Measurements from ENCODE around the gene IGFBP4. TPM values are rescaled to one million over a fixed set of nuclear protein-coding genes. Genes with fewer than 3 reads are reported as not detected.

IGFBP4 gene
- total RNA-seq, 4 donors from 2014 or later = 209 to 428 (median 281) TPM

DNA sequence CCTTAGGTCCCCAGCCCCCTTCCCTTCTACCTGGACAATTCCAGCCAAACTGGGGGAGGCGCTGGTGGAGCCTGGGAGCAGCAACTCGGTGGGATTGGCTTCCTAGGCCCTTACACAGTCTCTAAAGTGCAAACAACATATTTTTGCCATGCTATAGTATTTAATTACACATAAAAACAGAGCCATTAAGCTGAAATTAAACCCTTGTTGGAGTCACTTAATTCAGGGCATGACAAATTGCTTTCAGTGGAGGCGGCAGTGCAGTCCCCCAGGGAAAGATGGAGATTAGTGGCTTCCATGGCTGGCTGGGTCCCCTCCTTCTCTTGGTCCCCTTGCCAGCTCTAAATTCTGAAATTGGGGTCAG lies 17.3 kb downstream of the IGFBP4 start:
- Histone ChIP-seq H3K27me3 (no peaks in the 10 kb centered on the region), H3K4me1 (peaks cover 5 to 85% (median 68%) of the 10 kb centered on the region in 3 donors), H3K27ac (peak overlapping the region in 3 of 4 donors; percentile 83 to 98 (median 96)), H3K36me3 (peaks cover 0 to 22% of the 10 kb centered on the region in 2 donors), H3K4me3 (no peak overlapping the region), H3K9me3 (no peaks in the 10 kb centered on the region)
- WGBS, 2 donors (ENCODE audit: low coverage in 1 of 2) = 50 to 100% methylated on average over 1 of the region's 3 CpGs
- TF ChIP-seq POLR2AphosphoS5 (IDR thresholded peaks at IDR 0.05) (peak; percentile 2), POLR2A (IDR thresholded peaks at IDR 0.05) (no peak)
- ATAC-seq = no peak

DNA sequence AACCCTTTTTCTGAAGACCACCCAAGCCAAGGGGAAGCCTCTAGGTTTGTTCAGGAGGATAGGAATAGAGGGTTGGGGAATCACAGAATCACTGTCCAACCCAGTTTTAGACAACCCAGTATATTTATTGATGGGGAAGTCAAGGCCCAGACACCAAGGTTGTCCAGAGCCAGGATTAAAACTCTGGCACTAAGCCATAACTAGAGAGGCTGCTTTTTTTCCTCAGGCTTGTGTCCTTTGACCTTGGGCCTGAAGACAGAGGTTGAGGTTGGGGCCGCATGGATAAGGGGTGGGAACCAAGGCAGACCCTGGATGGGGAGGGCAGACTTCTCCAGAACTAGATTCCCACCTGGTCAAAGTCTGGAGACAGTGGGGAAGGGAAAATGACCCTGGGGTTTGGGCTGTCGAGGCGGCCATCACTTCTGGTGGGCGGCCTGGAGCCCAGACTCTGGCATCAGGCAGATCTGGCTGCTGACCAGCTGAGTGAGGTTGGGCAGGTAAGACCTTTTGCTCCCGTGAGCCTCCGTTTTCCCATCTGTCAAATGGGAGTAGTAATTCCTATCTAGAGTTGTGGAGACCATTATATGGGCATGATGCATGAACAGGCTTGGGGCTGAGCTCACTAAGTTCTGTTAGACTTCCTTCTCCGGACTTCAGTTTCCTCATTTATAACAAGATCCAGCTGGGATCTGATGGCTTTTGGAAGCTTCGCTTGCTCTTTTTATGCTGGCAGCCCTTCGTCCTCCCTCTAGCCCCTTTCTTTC lies 17.9 kb downstream of the IGFBP4 start:
- Histone ChIP-seq H3K4me3 (no peak overlapping the region), H3K9me3 (no peaks in the 10 kb centered on the region), H3K4me1 (peaks cover 5 to 79% (median 65%) of the 10 kb centered on the region in 3 donors), H3K27ac (peak overlapping the region in 3 of 4 donors; percentile 83 to 98 (median 96)), H3K27me3 (no peaks in the 10 kb centered on the region), H3K36me3 (peaks cover 0 to 17% of the 10 kb centered on the region in 2 donors)
- ATAC-seq = no peak
- WGBS, 2 donors (ENCODE audit: low coverage in 1 of 2) = 44 to 46% methylated on average over 6 to 7 of the region's 9 CpGs
- TF ChIP-seq POLR2AphosphoS5 (IDR thresholded peaks at IDR 0.05) (no peak), POLR2A (IDR thresholded peaks at IDR 0.05) (peak in 1 of 2 donors; percentile 13)
- TF ChIP-seq, protein P1, sequence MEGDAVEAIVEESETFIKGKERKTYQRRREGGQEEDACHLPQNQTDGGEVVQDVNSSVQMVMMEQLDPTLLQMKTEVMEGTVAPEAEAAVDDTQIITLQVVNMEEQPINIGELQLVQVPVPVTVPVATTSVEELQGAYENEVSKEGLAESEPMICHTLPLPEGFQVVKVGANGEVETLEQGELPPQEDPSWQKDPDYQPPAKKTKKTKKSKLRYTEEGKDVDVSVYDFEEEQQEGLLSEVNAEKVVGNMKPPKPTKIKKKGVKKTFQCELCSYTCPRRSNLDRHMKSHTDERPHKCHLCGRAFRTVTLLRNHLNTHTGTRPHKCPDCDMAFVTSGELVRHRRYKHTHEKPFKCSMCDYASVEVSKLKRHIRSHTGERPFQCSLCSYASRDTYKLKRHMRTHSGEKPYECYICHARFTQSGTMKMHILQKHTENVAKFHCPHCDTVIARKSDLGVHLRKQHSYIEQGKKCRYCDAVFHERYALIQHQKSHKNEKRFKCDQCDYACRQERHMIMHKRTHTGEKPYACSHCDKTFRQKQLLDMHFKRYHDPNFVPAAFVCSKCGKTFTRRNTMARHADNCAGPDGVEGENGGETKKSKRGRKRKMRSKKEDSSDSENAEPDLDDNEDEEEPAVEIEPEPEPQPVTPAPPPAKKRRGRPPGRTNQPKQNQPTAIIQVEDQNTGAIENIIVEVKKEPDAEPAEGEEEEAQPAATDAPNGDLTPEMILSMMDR (IDR thresholded peaks at IDR 0.05) = no peak

DNA sequence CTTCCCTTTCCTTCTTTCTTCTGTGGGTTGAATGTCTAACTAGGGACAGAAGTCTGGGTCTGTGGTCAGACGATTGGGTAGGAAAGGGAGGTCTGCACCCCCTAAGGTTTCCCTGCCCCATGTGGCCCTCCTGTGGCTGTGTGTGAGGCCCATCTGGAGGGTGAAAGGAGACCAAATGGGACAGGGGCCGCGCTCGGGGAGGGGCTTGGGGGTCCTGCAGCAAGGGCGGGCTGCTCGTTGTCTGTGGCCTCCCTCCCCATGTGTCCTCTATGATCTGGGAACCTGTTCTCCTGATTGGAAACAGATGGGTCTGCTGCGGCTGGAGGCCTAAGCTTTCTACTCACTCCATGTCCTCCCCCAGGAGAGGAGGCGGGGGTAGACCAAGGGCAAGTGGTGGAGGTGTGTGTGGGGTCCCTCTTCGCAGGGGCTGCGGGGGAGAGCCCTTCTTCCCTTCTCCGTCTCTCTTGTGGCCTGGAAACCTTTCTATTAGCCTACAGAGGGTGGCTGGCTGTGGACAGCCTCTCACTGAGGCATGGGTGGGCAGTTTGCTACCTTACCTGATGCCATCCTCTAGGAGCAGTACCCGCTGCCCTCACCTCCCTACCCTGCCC lies 18.6 kb downstream of the IGFBP4 start:
- Histone ChIP-seq H3K36me3 (peaks cover 0 to 10% of the 10 kb centered on the region in 2 donors), H3K4me1 (peaks cover 5 to 72% (median 58%) of the 10 kb centered on the region in 3 donors), H3K4me3 (no peak overlapping the region), H3K27me3 (no peaks in the 10 kb centered on the region), H3K9me3 (no peaks in the 10 kb centered on the region), H3K27ac (peak overlapping the region in 3 of 4 donors; percentile 83 to 98 (median 96))
- ATAC-seq = no peak
- WGBS, 2 donors (ENCODE audit: low coverage in 1 of 2) = no CpG with 5 or more reads among the region's 12 CpGs
- TF ChIP-seq POLR2A (IDR thresholded peaks at IDR 0.05) (no peak), EP300 (IDR thresholded peaks at IDR 0.05) (no peak), POLR2AphosphoS5 (IDR thresholded peaks at IDR 0.05) (no peak)
- TF ChIP-seq, protein P1 (IDR thresholded peaks at IDR 0.05) = no peak

DNA sequence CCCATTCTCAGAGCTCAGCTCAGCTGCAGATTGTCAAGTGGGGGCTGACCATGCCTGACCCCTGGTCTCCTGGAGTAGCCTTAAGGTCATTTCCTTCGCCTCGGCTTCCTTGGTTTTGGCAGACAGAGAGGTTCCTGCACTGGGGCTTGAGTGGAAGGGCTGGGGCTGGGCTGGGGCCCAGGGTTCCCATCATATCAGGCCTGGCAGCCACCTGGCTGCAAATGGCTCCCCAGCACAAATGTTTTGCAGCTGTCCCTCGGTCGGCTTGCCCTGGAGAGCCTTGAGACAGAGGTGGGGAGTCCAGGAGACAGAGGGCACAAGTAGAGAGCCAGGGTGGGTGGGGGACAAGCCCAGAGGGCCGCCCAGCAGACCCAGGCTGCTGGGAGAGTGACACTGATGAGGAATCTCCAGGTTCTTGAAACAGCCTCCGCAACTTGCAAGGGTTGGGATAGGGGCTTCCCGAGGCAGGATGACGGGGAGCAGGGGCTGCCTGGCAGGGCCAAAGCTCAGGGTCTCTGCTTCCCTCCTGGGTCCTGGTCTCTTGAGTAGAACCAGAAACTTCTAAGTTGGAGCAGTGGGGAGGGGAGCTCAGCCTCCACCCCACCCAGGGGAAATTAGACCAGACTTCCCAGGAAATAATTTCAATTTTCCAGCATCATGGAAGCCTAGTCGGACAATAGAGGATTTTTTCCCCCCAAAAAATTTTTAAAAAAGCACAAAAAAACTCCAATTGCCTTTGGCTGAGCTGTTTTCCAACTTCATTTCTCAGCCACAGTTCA lies 19.3 kb downstream of the IGFBP4 start:
- no peak overlapping the region for H3K4me3 ChIP-seq
- 56 to 70% methylated on average over 1 to 3 of the region's 9 CpGs for WGBS, 2 donors (ENCODE audit: low coverage in 1 of 2)
- H3K27me3 ChIP-seq = no peaks in the 10 kb centered on the region
- peak overlapping the region in 3 of 4 donors; percentile 83 to 98 (median 96) for H3K27ac ChIP-seq
- TF ChIP-seq POLR2A (IDR thresholded peaks at IDR 0.05) (no peak), EP300 (IDR thresholded peaks at IDR 0.05) (no peak), POLR2AphosphoS5 (IDR thresholded peaks at IDR 0.05) (no peak)
- TF ChIP-seq, protein P1 (IDR thresholded peaks at IDR 0.05) = no peak
- no peaks in the 10 kb centered on the region for H3K9me3 ChIP-seq
- no peak for ATAC-seq
- peaks cover 0 to 3% of the 10 kb centered on the region in 2 donors for H3K36me3 ChIP-seq
- H3K4me1 ChIP-seq = peaks cover 3 to 65% (median 52%) of the 10 kb centered on the region in 3 donors

DNA sequence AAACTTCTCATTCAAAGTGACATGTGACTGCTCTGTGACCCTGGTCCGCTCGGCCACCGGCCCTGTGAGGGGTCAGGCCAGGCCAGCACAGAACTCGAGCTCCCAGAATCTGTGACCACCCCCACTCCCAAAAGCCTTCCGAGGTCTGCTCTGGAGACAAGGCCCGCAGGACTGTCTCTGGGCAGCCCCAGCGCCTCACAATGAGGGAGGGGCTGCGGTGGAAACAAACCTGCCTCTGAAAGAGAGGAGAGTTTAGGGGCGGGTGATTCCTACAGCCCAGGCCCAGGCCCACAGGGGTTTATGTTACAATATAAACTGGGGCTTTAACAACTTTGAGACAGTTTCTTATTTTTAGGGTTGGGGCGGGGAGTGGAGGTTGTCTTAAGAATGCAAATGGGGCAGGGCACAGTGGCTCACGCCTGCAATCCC lies 19.9 kb downstream of the IGFBP4 start:
- no peak overlapping the region for H3K4me3 ChIP-seq
- peak overlapping the region in 3 of 4 donors; percentile 83 to 98 (median 96) for H3K27ac ChIP-seq
- H3K9me3 ChIP-seq = no peaks in the 10 kb centered on the region
- peaks cover 3 to 59% (median 45%) of the 10 kb centered on the region in 3 donors for H3K4me1 ChIP-seq
- peak; percentile 7 for ATAC-seq
- TF ChIP-seq POLR2A (IDR thresholded peaks at IDR 0.05) = no peak
- TF ChIP-seq, protein P1 (IDR thresholded peaks at IDR 0.05) = no peak
- 15% methylated on average over 4 of the region's 11 CpGs; no CpG with 5 or more reads in 1 of the 2 donors for WGBS, 2 donors (ENCODE audit: low coverage in 1 of 2)
- H3K36me3 ChIP-seq = no peaks in the 10 kb centered on the region
- H3K27me3 ChIP-seq = no peaks in the 10 kb centered on the region
